DMS53 treated with DMSO at 0.1 percent for 48 hours (cell line): ENCODE results near the gene PRM3.

Source experiments
- DNase-seq: peaks from one replicate; lab custom pipeline; 2025; ENCODE audit not compliant: unreplicated experiment; lab: John Stamatoyannopoulos, UW

The PRM3 gene

GRCh38 chr16:11259655-11260595, 13.5 kb downstream of the PRM3 start:
- no peak for DNase-seq

- no peak for DNase-seq
Observed at GRCh38 chr16:11258553-11259492, 14.6 kb downstream of the PRM3 start.

GRCh38 chr16:11257131-11257938, 16.1 kb downstream of the PRM3 start:
- DNase-seq, result peak; percentile 47

GRCh38 chr16:11256661-11257130, 16.7 kb downstream of the PRM3 start:
- no peak for DNase-seq

- DNase-seq, result peak; percentile 59
Observed at GRCh38 chr16:11255737-11256660, 17.4 kb downstream of the PRM3 start, which contains the start of gene SOCS1. Gene SOCS1 (minus strand): TSS chr16:11256204. CDS start chr16:11255478, 726 bp downstream.

DNA sequence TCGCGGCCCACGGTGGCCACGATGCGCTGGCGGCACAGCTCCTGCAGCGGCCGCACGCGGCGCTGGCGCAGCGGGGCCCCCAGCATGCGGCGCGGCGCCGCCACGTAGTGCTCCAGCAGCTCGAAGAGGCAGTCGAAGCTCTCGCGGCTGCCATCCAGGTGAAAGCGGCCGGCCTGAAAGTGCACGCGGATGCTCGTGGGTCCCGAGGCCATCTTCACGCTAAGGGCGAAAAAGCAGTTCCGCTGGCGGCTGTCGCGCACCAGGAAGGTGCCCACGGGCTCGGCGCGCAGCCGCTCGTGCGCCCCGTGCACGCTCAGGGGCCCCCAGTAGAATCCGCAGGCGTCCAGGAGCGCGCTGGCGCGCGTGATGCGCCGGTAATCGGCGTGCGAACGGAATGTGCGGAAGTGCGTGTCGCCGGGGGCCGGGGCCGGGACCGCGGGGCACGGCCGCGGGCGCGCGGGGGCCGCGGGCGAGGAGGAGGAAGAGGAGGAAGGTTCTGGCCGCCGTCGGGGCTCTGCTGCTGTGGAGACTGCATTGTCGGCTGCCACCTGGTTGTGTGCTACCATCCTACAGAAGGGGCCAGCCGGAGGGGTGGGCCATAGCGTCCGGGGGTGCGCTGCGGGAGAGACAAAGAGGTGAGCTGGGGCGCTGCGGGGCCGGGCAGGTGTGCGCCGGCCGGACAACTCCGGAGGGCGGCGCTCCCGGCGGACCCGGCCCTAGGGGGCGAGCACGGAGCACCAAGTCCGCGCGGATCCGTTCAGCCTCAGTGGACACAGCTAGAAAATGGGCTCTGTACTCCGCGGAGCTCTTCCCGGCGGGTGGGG, 18.3 kb downstream of the PRM3 start:
- DNase-seq, result no peak

GRCh38 chr16:11253995-11254912, 19.2 kb downstream of the PRM3 start:
- DNase-seq, result no peak

- DNase-seq, result no peak
Observed at GRCh38 chr16:11253009-11253994, 20.1 kb downstream of the PRM3 start.

DNA sequence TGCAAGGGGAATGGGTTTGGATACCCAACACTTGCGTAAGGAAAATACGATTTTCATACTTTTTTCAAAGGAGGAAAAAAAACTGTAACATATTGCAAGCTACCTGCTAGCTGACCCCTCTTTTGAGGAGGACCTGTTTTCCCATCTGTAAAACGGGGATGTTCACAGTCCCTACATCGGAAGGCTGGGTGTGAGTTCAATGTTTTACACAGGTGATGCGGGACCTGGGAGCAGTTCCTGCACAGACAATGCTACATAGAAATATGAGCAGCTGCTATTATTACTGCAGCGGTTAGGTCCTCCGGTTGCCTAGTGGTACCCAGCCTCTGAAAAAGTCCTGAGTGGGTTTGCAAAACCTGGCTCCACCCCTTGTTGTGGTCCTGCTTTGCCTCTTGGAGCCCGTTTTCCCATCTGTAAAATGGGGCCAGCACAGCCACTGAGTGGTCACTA, 20.9 kb downstream of the PRM3 start:
- DNase-seq, result no peak

GRCh38 chr16:11251525-11252481, 21.6 kb downstream of the PRM3 start:
- DNase-seq, result no peak

- DNase-seq, result no peak
Observed at GRCh38 chr16:11250786-11251524, 22.5 kb downstream of the PRM3 start.

DNA sequence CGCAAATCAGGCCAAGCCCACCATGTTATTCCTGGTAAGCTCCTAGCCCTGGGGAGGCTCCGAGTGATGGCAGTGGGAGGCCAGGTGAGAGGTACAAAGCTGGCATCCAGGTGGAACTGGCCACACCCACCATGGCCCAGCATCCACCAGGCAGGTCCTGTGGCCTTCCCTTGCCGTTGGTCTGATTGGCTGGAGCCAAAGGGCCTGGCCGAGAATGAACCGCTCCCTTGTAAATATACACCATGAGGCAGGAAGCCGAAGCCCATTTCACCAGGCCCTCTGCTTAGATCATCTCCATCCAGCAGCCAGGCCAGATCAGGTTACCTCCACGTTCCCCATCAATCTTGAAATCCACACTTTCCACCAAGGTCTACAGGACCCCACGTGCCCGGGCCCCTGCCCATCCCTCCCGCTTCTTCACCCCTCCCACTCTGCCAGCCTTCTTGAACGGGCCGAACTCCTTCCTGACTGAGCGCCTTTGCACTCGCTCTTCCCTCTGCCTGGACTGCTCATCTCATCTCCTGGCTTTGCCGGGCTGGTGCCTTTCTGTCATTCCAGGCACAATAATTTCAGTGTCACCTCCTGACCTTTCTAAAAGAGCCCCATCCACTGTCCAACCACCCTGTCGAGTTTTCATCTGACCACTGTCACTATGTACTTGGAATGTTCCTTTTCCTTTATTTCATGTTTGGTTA, 23.2 kb downstream of the PRM3 start:
- no peak for DNase-seq

DNA sequence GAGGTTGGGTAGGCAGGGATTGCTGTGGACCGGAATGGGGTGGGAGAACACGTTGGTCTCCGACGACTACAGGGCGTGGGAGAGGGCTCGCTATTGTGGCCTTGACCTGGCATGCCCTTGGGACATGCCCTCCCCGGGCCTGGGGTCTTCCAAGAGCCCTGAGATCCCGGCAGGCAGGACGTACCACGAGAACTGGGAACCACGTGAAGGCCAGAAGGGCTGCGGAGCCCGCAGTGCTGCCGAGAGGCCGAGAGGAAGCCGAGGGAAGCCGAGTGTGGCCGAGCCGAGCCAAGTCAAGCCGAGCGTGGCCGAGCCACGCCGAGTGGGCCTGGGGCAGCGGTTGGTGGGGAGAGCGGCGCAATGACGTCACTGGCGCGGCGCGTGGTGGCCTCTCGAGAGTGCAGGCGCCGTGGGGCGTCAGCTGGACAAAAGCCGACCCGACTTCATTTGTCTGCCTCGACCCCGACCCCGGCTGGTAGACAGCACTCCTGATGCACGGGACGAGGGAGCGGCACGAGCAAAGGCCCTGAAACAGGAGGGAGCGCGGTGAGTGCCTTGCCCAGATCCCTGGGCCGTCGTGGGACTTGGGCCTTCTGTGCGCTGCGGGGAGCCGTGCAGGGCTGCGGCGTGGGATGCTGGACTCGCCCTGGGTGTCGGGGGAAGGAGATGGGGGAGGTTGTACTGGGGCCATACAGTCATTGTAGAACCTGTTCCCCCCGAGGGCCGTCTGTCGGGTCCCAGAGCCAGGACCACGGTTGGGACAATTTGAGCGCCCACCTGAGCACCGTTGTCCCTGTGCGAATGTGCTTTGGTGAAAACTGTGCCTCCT, 24.0 kb downstream of the PRM3 start:
- no peak for DNase-seq
